RKO (cell line): Measurements from ENCODE around the gene KLF13.

Source experiments
- DNase-seq: peaks from one replicate; pipeline ENCODE4 v3.0.0-alpha.2; 2016; ENCODE audit warnings: low spot score

The KLF13 gene

GRCh38 chr15:31365032-31365654 is 38.5 kb downstream of the KLF13 start:
- DNase-seq: no peak

- DNase-seq: no peak
Measured at GRCh38 chr15:31365655-31366127, 39.1 kb downstream of the KLF13 start.

DNA sequence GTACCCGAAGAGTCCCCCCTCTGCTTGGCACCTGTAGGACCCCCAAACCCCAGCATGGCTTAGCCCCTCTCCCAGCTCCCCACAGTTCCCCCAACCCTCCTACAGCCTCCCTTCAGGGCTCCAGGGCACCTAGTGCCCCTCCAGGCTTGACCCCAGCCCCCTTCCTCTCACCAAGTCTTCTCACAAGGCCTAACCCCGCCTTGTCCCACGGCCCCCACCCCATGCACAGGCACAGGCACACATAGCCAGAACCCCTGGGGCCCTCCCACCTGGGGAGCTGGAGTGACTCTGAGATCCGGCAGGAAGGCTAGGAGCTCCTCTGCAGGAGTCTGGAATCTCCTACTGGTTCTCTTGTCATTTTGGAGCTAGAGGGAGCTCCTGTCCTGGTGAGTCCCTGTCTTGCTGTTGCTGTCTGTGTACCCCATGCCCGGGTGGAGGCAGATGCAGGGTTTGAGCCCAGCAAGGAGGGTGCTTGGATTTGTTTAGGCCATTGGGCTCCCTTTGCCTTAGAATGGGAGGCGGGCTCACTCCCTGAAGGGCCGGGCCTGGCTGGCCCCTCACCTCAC is 39.6 kb downstream of the KLF13 start:
- no peak for DNase-seq

- DNase-seq: no peak
Measured at GRCh38 chr15:31367021-31367729, 40.5 kb downstream of the KLF13 start.

- DNase-seq: no peak
Measured at GRCh38 chr15:31367730-31368344, 41.2 kb downstream of the KLF13 start.

- no peak for DNase-seq
Measured at GRCh38 chr15:31369727-31370126, 43.1 kb downstream of the KLF13 start.

DNA sequence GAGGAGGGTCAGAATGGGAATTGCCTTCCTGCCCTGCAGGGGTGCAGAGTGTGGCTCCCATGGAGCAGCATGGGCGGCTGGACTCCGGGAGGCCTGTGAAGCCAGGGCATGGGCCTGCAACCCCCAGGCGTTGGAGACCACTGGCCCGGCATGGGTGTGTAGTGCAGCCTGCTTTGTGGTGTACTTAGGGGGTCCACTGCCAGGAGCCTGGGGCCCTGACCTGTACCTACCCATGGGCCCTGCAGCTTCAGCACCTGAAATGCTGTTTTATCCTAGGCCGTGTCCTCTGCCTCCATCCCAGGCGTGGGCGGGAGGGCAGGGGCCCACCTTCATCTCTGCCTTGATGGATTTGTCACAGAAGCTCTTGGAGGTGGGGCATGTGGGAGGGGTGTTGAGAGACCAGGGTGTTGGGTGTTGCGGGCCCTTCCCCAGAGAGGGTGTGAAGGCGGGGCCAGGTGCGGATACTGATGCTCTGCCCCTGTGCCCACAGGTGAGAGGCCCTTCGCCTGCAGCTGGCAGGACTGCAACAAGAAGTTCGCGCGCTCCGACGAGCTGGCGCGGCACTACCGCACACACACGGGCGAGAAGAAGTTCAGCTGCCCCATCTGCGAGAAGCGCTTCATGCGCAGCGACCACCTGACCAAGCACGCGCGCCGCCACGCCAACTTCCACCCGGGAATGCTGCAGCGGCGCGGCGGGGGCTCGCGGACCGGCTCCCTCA is 45.0 kb downstream of the KLF13 start:
- no peak for DNase-seq

- no peak for DNase-seq
Measured at GRCh38 chr15:31372635-31373091, 46.0 kb downstream of the KLF13 start.

DNA sequence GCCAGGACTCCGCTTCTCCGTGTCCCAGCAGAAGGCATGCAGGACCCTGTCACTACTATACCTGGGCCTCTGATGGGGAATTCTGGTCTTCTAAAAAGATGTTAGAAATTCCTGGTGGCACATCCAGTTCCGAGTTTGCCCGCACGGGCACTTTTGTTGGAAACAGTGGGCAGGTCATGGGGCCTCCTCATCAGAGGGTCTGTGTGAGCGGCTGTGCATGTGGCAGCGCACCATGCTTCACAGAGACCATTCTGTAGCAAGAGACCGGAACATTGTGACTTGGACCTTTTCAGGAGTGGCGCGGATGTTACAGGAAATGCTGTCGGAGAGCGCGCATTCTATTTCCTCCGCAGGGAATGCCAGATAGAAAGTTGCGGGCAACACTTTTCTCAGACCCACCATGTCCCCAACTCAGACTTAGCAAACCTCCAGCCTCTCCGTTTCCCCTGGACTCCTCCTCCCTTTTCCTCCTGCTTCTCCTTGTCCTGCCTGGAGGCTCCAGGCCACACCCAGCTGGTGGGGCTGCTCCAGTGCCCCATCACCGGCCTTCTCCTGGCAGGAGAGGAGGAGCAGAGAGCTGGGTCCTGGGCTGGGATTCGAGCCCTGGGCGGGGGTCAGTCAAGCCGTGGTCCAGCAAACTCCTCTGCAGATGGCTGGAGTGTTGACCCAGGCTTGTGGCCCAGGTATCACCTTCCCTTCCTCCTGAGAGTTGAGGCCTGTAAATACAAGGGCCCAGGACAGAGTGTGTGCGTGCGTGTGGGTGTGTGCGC is 46.6 kb downstream of the KLF13 start:
- no peak for DNase-seq

DNA sequence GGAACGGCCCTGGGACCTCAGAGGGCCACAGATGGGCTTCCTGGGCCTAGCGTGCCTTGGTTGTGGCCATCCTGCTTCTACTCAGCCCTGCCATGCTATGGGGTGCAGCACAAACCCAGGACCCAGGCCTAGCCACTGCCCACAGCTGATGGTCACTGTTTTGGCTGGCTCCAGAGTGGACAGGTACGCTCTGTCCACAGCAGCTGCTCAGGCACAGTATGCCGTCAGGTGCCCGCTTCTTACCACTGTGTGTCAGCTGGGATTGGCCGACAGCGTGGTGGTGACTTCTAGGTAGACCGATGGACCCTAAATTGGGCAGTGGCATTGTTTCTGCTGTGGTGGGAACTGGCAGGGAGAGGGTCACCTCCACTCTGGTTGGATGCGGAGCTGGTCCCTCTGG is 47.3 kb downstream of the KLF13 start:
- DNase-seq: no peak

DNA sequence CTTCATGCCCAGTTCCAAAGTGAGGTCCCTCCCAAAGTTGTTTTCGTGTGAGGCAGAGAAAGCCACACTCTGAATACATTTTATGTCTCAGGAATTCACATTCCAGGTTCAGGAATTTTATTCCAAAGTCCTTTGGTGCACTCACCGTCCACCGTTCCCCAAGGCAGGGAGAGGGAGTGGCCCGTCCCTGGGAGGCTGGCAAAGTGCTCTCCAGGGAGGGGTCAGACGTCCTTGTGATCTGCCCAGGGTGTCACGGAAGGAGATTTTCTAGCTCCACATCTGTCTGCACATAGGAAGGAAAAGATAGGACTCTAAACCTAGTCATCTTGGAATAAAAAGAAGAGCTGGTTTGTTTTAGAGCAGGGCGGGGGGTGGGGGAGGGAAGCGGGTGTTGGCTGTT is 47.9 kb downstream of the KLF13 start:
- DNase-seq: no peak

GRCh38 chr15:31374986-31375385 is 48.4 kb downstream of the KLF13 start:
- no peak for DNase-seq

DNA sequence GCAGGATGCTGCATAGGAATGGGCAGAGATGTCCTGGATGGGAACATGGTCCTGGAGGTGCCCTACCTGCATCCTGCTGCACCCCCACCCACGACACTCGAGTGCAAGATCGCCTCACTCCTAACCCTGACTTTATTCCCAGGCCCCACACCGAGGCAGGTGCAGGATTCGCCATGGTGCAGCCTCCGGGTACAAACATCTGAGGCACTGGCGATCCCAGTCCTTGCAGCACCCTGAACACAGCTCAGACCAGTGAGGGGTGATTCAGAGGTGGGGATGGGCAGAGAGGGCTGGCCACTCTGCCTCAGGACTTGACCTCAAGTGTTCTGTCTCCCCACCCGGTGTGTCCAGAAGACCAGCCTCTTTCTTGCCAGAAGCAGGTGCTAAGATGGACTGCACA is 49.1 kb downstream of the KLF13 start:
- DNase-seq: no peak

DNA sequence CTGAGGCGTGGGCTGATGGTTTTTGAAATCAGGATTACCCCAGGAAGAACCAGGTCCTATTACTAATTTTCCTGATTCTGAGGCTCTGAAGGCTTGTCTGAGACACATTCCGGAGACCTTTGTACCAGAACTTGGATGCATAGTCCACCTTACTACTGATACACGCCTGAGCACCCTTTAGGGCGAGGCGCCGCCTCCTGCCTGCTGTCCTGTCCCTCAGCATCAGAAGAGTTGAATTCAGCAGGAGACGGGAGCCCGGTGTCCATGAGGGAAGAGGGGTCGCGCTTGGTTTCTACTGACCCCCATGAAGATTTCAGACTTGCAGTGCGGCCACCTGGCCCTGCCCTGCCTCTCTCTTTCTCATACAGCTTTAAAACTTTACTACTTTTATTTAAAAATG is 49.9 kb downstream of the KLF13 start:
- no peak for DNase-seq

- no peak for DNase-seq
Measured at GRCh38 chr15:31377030-31377429, 50.4 kb downstream of the KLF13 start.

DNA sequence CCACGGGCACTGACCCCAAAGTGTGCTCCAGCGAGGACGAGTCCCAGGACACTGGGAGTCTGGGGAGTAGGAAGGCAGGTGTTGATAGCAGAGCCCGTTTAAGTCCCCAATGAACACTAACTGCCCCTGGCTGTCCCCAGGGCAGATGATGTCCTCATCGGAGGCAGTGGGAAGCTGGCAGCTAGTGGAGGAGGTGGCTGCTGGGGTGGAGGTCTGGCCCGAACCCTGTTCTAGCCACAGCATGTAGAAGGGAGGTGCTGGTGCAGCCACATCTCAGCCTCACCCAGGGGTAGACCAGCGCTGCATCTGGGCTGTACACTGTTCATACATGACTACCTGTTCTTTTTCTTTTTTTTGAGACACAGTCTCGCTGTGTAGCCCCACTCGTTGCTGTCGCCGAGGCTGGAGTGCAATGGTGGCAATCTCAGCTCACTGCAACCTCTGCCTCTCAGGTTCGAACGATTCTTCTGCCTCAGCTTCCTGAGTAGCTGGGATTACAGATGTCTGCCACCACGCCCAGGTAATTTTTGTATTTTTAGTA is 51.8 kb downstream of the KLF13 start:
- DNase-seq: no peak

GRCh38 chr15:31379042-31379441 is 52.4 kb downstream of the KLF13 start:
- no peak for DNase-seq

- DNase-seq: no peak
Measured at GRCh38 chr15:31379577-31379976, 52.9 kb downstream of the KLF13 start.

DNA sequence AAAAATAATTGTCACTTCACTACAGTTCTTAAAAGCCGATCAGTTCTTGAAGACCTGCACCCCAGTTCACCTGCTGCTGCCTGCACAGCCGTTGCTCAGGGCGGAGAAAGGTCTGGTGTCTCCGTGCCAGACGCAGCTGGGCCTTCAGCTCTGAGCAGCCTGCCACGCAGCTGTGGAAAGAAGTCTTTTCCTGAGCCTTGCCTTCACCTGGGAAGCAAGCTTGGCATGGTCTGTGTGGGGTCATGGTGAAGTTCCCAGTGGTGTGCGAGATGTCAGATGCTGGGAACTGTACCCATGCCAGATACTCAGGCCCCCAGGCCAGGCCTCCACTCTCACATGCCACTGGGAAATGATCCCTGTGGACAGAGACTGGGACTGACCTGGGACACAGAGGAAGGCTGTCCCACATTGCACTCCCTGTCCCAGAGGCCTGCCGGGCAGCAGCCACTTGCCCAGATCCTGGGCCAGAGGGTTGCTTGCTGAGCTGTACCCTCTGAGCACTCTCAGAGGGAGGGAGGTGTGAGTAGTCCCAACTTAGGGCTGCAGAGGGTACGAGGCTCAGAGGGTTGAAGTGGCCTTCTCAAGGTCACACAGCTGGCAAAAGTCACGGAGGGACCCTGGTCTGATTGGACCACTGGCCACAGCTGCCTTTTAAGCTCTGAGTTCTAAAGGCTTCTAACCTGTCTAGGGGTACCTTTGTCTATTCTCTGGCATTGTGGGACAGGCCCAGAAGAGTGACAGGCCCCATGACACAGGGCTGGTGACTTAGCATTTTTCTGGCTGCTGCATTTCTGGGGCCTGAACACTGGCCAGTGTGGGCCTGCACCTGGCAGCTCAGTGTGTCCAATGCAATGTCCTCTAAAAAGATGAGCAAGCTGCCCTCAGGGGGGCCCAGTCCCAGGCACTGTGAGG is 55.4 kb downstream of the KLF13 start:
- no peak for DNase-seq

- no peak for DNase-seq
Measured at GRCh38 chr15:31382713-31383045, 56.0 kb downstream of the KLF13 start.
